Esophagus muscularis mucosa (tissue), 3 donors: ENCODE measurements around the gene ZRANB3.

Experiments used
- CTCF ChIP-seq, 3 experiments: fragments of 200-600 bp in 2 of 3; fragments of 450-650 bp in 1 of 3; sonication (generic) in 2 of 3; IDR thresholded peaks; one replicate each; pipeline ENCODE4 v1.5.1; 2017 to 2019; ENCODE audit warnings: antibody characterized with exemption in 3 of 3, mild to moderate bottlenecking in 2 of 3, moderate library complexity in 1 of 3
- POLR2AphosphoS5 ChIP-seq, 2 donors: sonication (generic); formaldehyde crosslinking; IDR thresholded peaks; one replicate each; pipeline ENCODE4 v1.6.1; 2017; ENCODE audit warnings: antibody characterized with exemption in 2 of 2

- TF ChIP-seq POLR2AphosphoS5 (IDR thresholded peaks at IDR 0.05) (no peak), CTCF (IDR thresholded peaks at IDR 0.05) (no peak)
Measured at GRCh38 chr2:135246711-135247270, 284.2 kb downstream of the ZRANB3 start.
